GM23338 (cell line): ENCODE measurements around the gene MYO5B. TPM values are rescaled to one million over a fixed set of nuclear protein-coding genes. Genes with fewer than 3 reads are reported as not detected.

ENCODE experiments used
- ATAC-seq: fragments of 200-7000 bp; cut with Tn5 transposase; 3 replicates; pipeline ENCODE4 v1.9.1; 2020
- DNase-seq: peaks from one replicate; pipeline ENCODE4 v3.0.0-alpha.2; 2015; ENCODE audit warnings: low spot score
- H2AFZ ChIP-seq: fragments of 200-600 bp; sonication (generic); 2 replicates; pipeline ENCODE4 v1.8.0; 2016; ENCODE audit warnings: antibody characterized with exemption, mild to moderate bottlenecking, moderate library complexity
- H3F3A ChIP-seq: fragments of 200-600 bp; sonication (generic); replicated peaks from 2 replicates; pipeline ENCODE4 v1.8.0; 2017; ENCODE audit warnings: antibody characterized with exemption, mixed run types, low read depth
- H3K27ac ChIP-seq: fragments of 200-600 bp; sonication (generic); 2 replicates; pipeline ENCODE4 v1.6.1; 2016; ENCODE audit warnings: low read depth
- H3K27me3 ChIP-seq: fragments of 200-600 bp; sonication (generic); 2 replicates; pipeline ENCODE4 v1.8.0; 2016; ENCODE audit warnings: mild to moderate bottlenecking, mixed run types, moderate library complexity; ENCODE audit not compliant: insufficient read depth
- H3K36me3 ChIP-seq: fragments of 200-600 bp; sonication (generic); 2 replicates; pipeline ENCODE4 v1.8.0; 2016; ENCODE audit warnings: mild to moderate bottlenecking; ENCODE audit not compliant: insufficient read depth
- H3K4me1 ChIP-seq: fragments of 200-600 bp; sonication (generic); 2 replicates; pipeline ENCODE4 v1.8.0; 2016; ENCODE audit warnings: mild to moderate bottlenecking, moderate library complexity; ENCODE audit not compliant: insufficient read depth
- H3K4me2 ChIP-seq: fragments of 200-600 bp; sonication (generic); 2 replicates; pipeline ENCODE4 v1.7.1; 2017; ENCODE audit warnings: mixed run types
- H3K4me3 ChIP-seq: fragments of 200-600 bp; sonication (generic); 2 replicates; pipeline ENCODE4 v1.6.1; 2016; ENCODE audit warnings: mixed run types
- H3K79me2 ChIP-seq: fragments of 200-600 bp; sonication (generic); replicated peaks from 2 replicates; pipeline ENCODE4 v1.8.0; 2017; ENCODE audit warnings: mild to moderate bottlenecking; ENCODE audit not compliant: insufficient read depth
- H3K9me2 ChIP-seq: fragments of 200-600 bp; sonication (generic); 2 replicates; pipeline ENCODE4 v1.8.0; 2017; ENCODE audit not compliant: insufficient read depth
- H4K20me1 ChIP-seq: fragments of 200-600 bp; sonication (generic); replicated peaks from 2 replicates; pipeline ENCODE4 v1.8.0; 2017; ENCODE audit warnings: mild to moderate bottlenecking; ENCODE audit not compliant: insufficient read depth
- H3K27ac Mint-ChIP-seq: 2 replicates; pipeline ENCODE4 v1.8.0; 2020; ENCODE audit warnings: inconsistent platforms, mild to moderate bottlenecking, moderate library complexity, mixed read lengths
- H3K27me3 Mint-ChIP-seq: 3 replicates; pipeline ENCODE4 v1.8.0; 2022; ENCODE audit warnings: low read depth, mild to moderate bottlenecking, moderate library complexity, mixed read lengths, inconsistent platforms; ENCODE audit not compliant: insufficient read depth, poor library complexity
- H3K36me3 Mint-ChIP-seq: 3 replicates; pipeline ENCODE4 v1.8.0; 2021; ENCODE audit warnings: low read depth, mild to moderate bottlenecking, inconsistent platforms, moderate library complexity, mixed read lengths
- H3K4me1 Mint-ChIP-seq: 3 replicates; pipeline ENCODE4 v1.8.0; 2020; ENCODE audit warnings: mild to moderate bottlenecking, inconsistent platforms, mixed read lengths
- H3K4me3 Mint-ChIP-seq: 3 replicates; pipeline ENCODE4 v1.8.0; 2021; ENCODE audit warnings: moderate library complexity, mild to moderate bottlenecking, inconsistent platforms, mixed read lengths
- H3K9me3 Mint-ChIP-seq: 3 replicates; pipeline ENCODE4 v1.8.0; 2020; ENCODE audit warnings: moderate library complexity, mild to moderate bottlenecking, inconsistent platforms, mixed read lengths
- CREB1 ChIP-seq: fragments of 250-450 bp; sonication (Bioruptor Pico); IDR thresholded peaks from 2 replicates; pipeline ENCODE4 v1.5.0; 2020; ENCODE audit warnings: low read depth, mild to moderate bottlenecking, moderate library complexity
- CTCF ChIP-seq, 2 experiments: fragments of 200-600 bp in 1 of 2; sonication (generic) in 1 of 2; conservative IDR thresholded peaks; 2 replicates each; pipeline versions ENCODE4 v1.5.1 to v1.6.1; 2016 to 2017; ENCODE audit warnings: antibody characterized with exemption in 2 of 2, low read depth in 2 of 2, mild to moderate bottlenecking in 2 of 2, moderate library complexity in 1 of 2
- ETS1 ChIP-seq: IDR thresholded peaks from 2 replicates; pipeline ENCODE4 v1.6.1; 2016; ENCODE audit warnings: antibody characterized with exemption
- NANOG ChIP-seq: IDR thresholded peaks from 2 replicates; pipeline ENCODE4 v1.6.1; 2016; ENCODE audit warnings: antibody characterized with exemption, borderline replicate concordance
- STAT1 ChIP-seq: IDR thresholded peaks from one replicate; pipeline ENCODE4 v1.6.1; 2016; ENCODE audit warnings: antibody characterized with exemption; ENCODE audit not compliant: unreplicated experiment
- ZNF331 ChIP-seq: fragments of 250-450 bp; sonication (Bioruptor Pico); IDR thresholded peaks from 2 replicates; pipeline ENCODE4 v1.5.0; 2020; ENCODE audit warnings: low read depth, mild to moderate bottlenecking, moderate library complexity
- ZNF462 ChIP-seq: fragments of 250-450 bp; sonication (Bioruptor Pico); IDR thresholded peaks from 2 replicates; pipeline ENCODE4 v1.5.0; 2020; ENCODE audit warnings: mild to moderate bottlenecking, moderate library complexity
- polyA plus RNA-seq: library from polyadenylated mRNA; unstranded; fragments of >200 nt; fragmentation: Nextera tagmentation; extraction: Ambion mirVana; gene quantifications from 2 replicates; pipeline ENCODE4 v1.2.1, GENCODE V29; 2016
- total RNA-seq: library from RNA; depleted of rRNA; stranded (reverse); fragments of >200 nt; shearing (Covaris generic); gene quantifications from 2 replicates; pipeline ENCODE4 v1.2.3, GENCODE V29; 2014

MYO5B gene
- total and polyA plus RNA-seq, 2 experiments from 2014 or later, result 3.2 to 19.1 TPM

- Histone ChIP-seq H3F3A (no peaks in the 10 kb centered on the region), H3K36me3 (no peaks in the 10 kb centered on the region), H2AFZ (no peak overlapping the region), H3K27ac (no peak overlapping the region), H3K4me3 (no peak overlapping the region), H3K79me2 (no peaks in the 10 kb centered on the region), H4K20me1 (no peaks in the 10 kb centered on the region), H3K9me2 (no peaks in the 10 kb centered on the region), H3K27me3 (no peaks in the 10 kb centered on the region), H3K4me1 (no peaks in the 10 kb centered on the region), H3K4me2 (no peak overlapping the region)
- TF ChIP-seq ZNF462 (CRISPR knock-in tag), result no peak
- no peak for TF ChIP-seq STAT1
- TF ChIP-seq ETS1, result no peak
- TF ChIP-seq ZNF331 (CRISPR knock-in tag), result no peak
- TF ChIP-seq NANOG, result no peak
- no peak for TF ChIP-seq CREB1 (CRISPR knock-in tag)
- no peak for TF ChIP-seq CTCF (conservative IDR thresholded peaks at IDR 0.05; ENCODE audit: low read depth in 2 of 2)
- Mint-ChIP-seq H3K9me3 (no peaks in the 10 kb centered on the region), H3K4me1 (peaks cover 2% of the 10 kb centered on the region; the same call in 2 of the 3 replicates), H3K36me3 (no peaks in the 10 kb centered on the region), H3K27me3 (no peaks in the 10 kb centered on the region), H3K27ac (no peak overlapping the region), H3K4me3 (no peak overlapping the region)
- no peak for ATAC-seq
- no peak for DNase-seq
These were observed 23.5 kb downstream of the MYO5B start for GRCh38 chr18:50171406-50171805.
